IMR-90 (cell line): ENCODE results near the gene SCLY. TPM values are rescaled to one million over a fixed set of nuclear protein-coding genes. Genes with fewer than 3 reads are reported as not detected.

Experiments
- ATAC-seq: fragments of 200-7000 bp; cut with Tn5 transposase; 2 replicates; pipeline ENCODE4 v1.9.1; 2020; ENCODE audit warnings: low read depth, mild to moderate bottlenecking, moderate library complexity
- BruUV-seq: library from RNA; stranded (reverse); fragments of 400-500 nt; replicated peaks from 2 replicates; lab custom pipeline; 2021; lab: Mats Ljungman, UMichigan
- CTCF ChIA-PET: fragments of 300-600 bp; formaldehyde crosslinking; extraction: SDS; loops from one replicate; lab custom pipeline; 2021; ENCODE audit warnings: antibody characterized with exemption; lab: Yijun Ruan, JAX
- POLR2A ChIA-PET: fragments of 300-600 bp; sonication (Branson Sonifier 250); formaldehyde crosslinking; loops from one replicate; lab custom pipeline; 2022; ENCODE audit warnings: antibody characterized with exemption; ENCODE audit not compliant: unreplicated experiment; lab: Charles Lee
- DNase-seq: peaks from one replicate; pipeline ENCODE4 v3.0.0; 2013
- H2AFZ ChIP-seq: replicated peaks from 2 replicates; pipeline ENCODE3; 2013; ENCODE audit warnings: low read length, mild to moderate bottlenecking; ENCODE audit not compliant: poor library complexity
- H2AK5ac ChIP-seq: 2 replicates; pipeline ENCODE4 v1.6.1; 2013; ENCODE audit warnings: low read depth, low read length, inconsistent platforms
- H2AK9ac ChIP-seq: replicated peaks from 2 replicates; pipeline ENCODE3; 2013; ENCODE audit warnings: mild to moderate bottlenecking, low read depth, low read length, moderate library complexity; ENCODE audit not compliant: poor library complexity
- H2BK120ac ChIP-seq: 2 replicates; pipeline ENCODE4 v1.6.1; 2013; ENCODE audit warnings: low read depth, low read length, inconsistent platforms
- H2BK15ac ChIP-seq: 3 replicates; pipeline ENCODE4 v1.6.1; 2013; ENCODE audit warnings: low read depth, low read length, inconsistent platforms
- H2BK20ac ChIP-seq: 2 replicates; pipeline ENCODE4 v1.6.1; 2013; ENCODE audit warnings: low read depth, mild to moderate bottlenecking, inconsistent platforms, low read length, moderate library complexity
- H2BK5ac ChIP-seq: 2 replicates; pipeline ENCODE4 v1.6.1; 2013; ENCODE audit warnings: mild to moderate bottlenecking, low read depth, low read length, inconsistent platforms; ENCODE audit not compliant: poor library complexity, severe bottlenecking
- H3K14ac ChIP-seq: replicated peaks from 2 replicates; pipeline ENCODE4 v1.6.1; 2013; ENCODE audit warnings: low read depth, low read length, inconsistent platforms
- H3K18ac ChIP-seq: 2 replicates; pipeline ENCODE4 v1.6.1; 2013; ENCODE audit warnings: low read depth, low read length, control low read depth
- H3K23ac ChIP-seq: 2 replicates; pipeline ENCODE4 v1.6.1; 2013; ENCODE audit warnings: low read depth, low read length, inconsistent platforms
- H3K27ac ChIP-seq: 2 replicates; pipeline ENCODE4 v1.5.1; 2013; ENCODE audit warnings: mild to moderate bottlenecking, control low read depth, low read length; ENCODE audit not compliant: insufficient read depth
- H3K27me3 ChIP-seq: 2 replicates; pipeline ENCODE4 v1.6.1; 2013; ENCODE audit warnings: low read length; ENCODE audit not compliant: control insufficient read depth, insufficient read depth
- H3K36me3 ChIP-seq: 2 replicates; pipeline ENCODE4 v1.6.1; 2013; ENCODE audit warnings: low read length, mixed read lengths; ENCODE audit not compliant: control insufficient read depth, insufficient read depth
- H3K4ac ChIP-seq: 2 replicates; pipeline ENCODE4 v1.6.1; 2013; ENCODE audit warnings: low read depth, low read length, inconsistent platforms
- H3K4me1 ChIP-seq: 2 replicates; pipeline ENCODE4 v1.6.1; 2013; ENCODE audit warnings: low read length, mixed read lengths; ENCODE audit not compliant: control insufficient read depth, insufficient read depth
- H3K4me2 ChIP-seq: 2 replicates; pipeline ENCODE4 v1.6.1; 2013; ENCODE audit warnings: low read depth, mild to moderate bottlenecking, control low read depth, low read length, moderate library complexity
- H3K4me3 ChIP-seq: 2 replicates; pipeline ENCODE4 v1.5.1; 2013; ENCODE audit warnings: low read depth, mild to moderate bottlenecking, control low read depth, low read length, moderate library complexity; ENCODE audit not compliant: insufficient read depth
- H3K56ac ChIP-seq: 2 replicates; pipeline ENCODE4 v1.6.1; 2013; ENCODE audit warnings: low read length, inconsistent platforms; ENCODE audit not compliant: insufficient read depth; ENCODE audit errors: extremely low read depth
- H3K79me1 ChIP-seq, 2 experiments: 2 replicates each; pipeline ENCODE4 v1.6.1; 2013; ENCODE audit warnings: low read length in 2 of 2, inconsistent platforms in 1 of 2, low read depth in 1 of 2
- H3K9ac ChIP-seq: 2 replicates; pipeline ENCODE4 v1.6.1; 2013; ENCODE audit warnings: low read depth, low read length, control low read depth
- H3K9me1 ChIP-seq: 2 replicates; pipeline ENCODE4 v1.6.1; 2013; ENCODE audit warnings: low read length, inconsistent platforms; ENCODE audit not compliant: insufficient read depth
- H3K9me3 ChIP-seq: 2 replicates; pipeline ENCODE4 v1.6.1; 2013; ENCODE audit warnings: low read length; ENCODE audit not compliant: control insufficient read depth, insufficient read depth
- H4K20me1 ChIP-seq: 2 replicates; pipeline ENCODE4 v1.6.1; 2013; ENCODE audit warnings: low read length, inconsistent platforms; ENCODE audit not compliant: insufficient read depth
- H4K5ac ChIP-seq: 2 replicates; pipeline ENCODE4 v1.6.1; 2013; ENCODE audit warnings: mild to moderate bottlenecking, low read depth, low read length, control low read depth
- H4K8ac ChIP-seq, 2 experiments: 2 replicates each; pipeline ENCODE4 v1.6.1; 2013; ENCODE audit warnings: low read depth in 2 of 2, low read length in 2 of 2, control low read depth in 1 of 2, inconsistent platforms in 1 of 2
- H4K91ac ChIP-seq: 2 replicates; pipeline ENCODE4 v1.6.1; 2013; ENCODE audit warnings: low read depth, low read length, inconsistent platforms; ENCODE audit not compliant: insufficient read depth
- BHLHE40 ChIP-seq: fragments of 150-350 bp; IDR thresholded peaks from 2 replicates; pipeline ENCODE4 v1.6.1; 2016; ENCODE audit warnings: mild to moderate bottlenecking, low read depth, low read length
- CHD1 ChIP-seq: IDR thresholded peaks from 2 replicates; pipeline ENCODE4 v1.6.1; 2012; ENCODE audit warnings: low read depth, low read length, improper control_type of control experiment
- CTCF ChIP-seq: conservative IDR thresholded peaks from 2 replicates; pipeline ENCODE4 v1.5.1; 2012; ENCODE audit warnings: mild to moderate bottlenecking, low read depth, low read length, improper control_type of control experiment
- ELK1 ChIP-seq: fragments of 150-350 bp; IDR thresholded peaks from 2 replicates; pipeline ENCODE4 v1.6.1; 2016; ENCODE audit warnings: low read depth, mild to moderate bottlenecking, low read length, moderate library complexity, borderline replicate concordance
- MAFK ChIP-seq: IDR thresholded peaks from 2 replicates; pipeline ENCODE4 v1.6.1; 2012; ENCODE audit warnings: low read depth, low read length, improper control_type of control experiment
- MAZ ChIP-seq: IDR thresholded peaks from 2 replicates; pipeline ENCODE4 v1.6.1; 2012; ENCODE audit warnings: low read depth, mild to moderate bottlenecking, low read length, improper control_type of control experiment, moderate library complexity, borderline replicate concordance
- MXI1 ChIP-seq: IDR thresholded peaks from 2 replicates; pipeline ENCODE4 v1.6.1; 2012; ENCODE audit warnings: low read depth, mild to moderate bottlenecking, low read length, moderate library complexity, borderline replicate concordance
- POLR2A ChIP-seq: IDR thresholded peaks from 2 replicates; pipeline ENCODE4 v1.6.1; 2012; ENCODE audit warnings: mild to moderate bottlenecking, low read depth, low read length
- RCOR1 ChIP-seq: IDR thresholded peaks from 2 replicates; pipeline ENCODE4 v1.6.1; 2012; ENCODE audit warnings: mild to moderate bottlenecking, low read length, improper control_type of control experiment; ENCODE audit not compliant: insufficient replicate concordance
- RFX5 ChIP-seq: IDR thresholded peaks from 2 replicates; pipeline ENCODE4 v1.8.0; 2012; ENCODE audit warnings: low read depth, mild to moderate bottlenecking, low read length, moderate library complexity
- SMC3 ChIP-seq: fragments of 150-350 bp; IDR thresholded peaks from 2 replicates; pipeline ENCODE4 v1.6.1; 2016; ENCODE audit warnings: low read depth, mild to moderate bottlenecking, antibody characterized with exemption, low read length, moderate library complexity
- USF2 ChIP-seq: fragments of 150-350 bp; IDR thresholded peaks from 2 replicates; pipeline ENCODE4 v1.6.1; 2017; ENCODE audit warnings: mild to moderate bottlenecking, antibody characterized with exemption, low read length, low read depth
- WGBS, 2 experiments: methylation state at CpG; one replicate each; pipeline versions ENCODE4 v1.1.5 to v1.1.7; 2013; ENCODE audit warnings: missing lambda C conversion rate in 2 of 2; ENCODE audit not compliant: insufficient read length in 1 of 2; ENCODE audit errors: extremely low coverage in 2 of 2; 5-methylcytosine and 5-hydroxymethylcytosine counted together
- dilution Hi-C: fragments of 300-500 bp; cut with HindIII; formaldehyde crosslinking; loops from one replicate; pipeline ENCODE4 v1.14.3; 2018; ENCODE audit warnings: low sequenced_read_pairs; ENCODE audit not compliant: unreplicated experiment
- in situ Hi-C: fragments of 300-500 bp; cut with MboI; formaldehyde crosslinking; loops from 3 replicates; pipeline ENCODE4 v1.14.3; 2019; ENCODE audit warnings: low sequenced_read_pairs, inconsistent platforms, mixed read lengths
- intact Hi-C: fragments of 100-400 bp; cut with micrococcal nuclease; formaldehyde crosslinking; loops from 2 replicates; pipeline ENCODE4 v1.10.0; 2022
- polyA plus RNA-seq, 3 experiments: library from polyadenylated mRNA; depleted of rRNA; stranded (reverse); fragments of >200 nt; gene quantifications; 2 replicates each; pipeline ENCODE4 v1.2.3, GENCODE V29; 2012; ENCODE audit warnings: low replicate concordance in 1 of 3
- total RNA-seq: library from RNA; depleted of rRNA; stranded (reverse); fragments of >200 nt; gene quantifications from 2 replicates; pipeline ENCODE4 v1.2.3, GENCODE V29; 2012

Gene SCLY
- total and polyA plus RNA-seq, 2 of the 4 experiments (the other 2 are of a cell fraction): 8.6 to 10.5 TPM

- H3K56ac ChIP-seq: no peak within 1 kb of the TSS
- no peak within 1 kb of the TSS for H3K18ac ChIP-seq
- no peak within 1 kb of the TSS for H4K8ac ChIP-seq
- ChIA-PET POLR2A (interaction anchor here (0.6 kb wide), 1 partner anchor 10 kb away, joined by 3 read pairs; no protein-coding TSS in a partner anchor), CTCF (no interaction called here)
- intact Hi-C loops (no loop called here), dilution Hi-C loops (no loop called here), in situ Hi-C loops (no loop called here)
- no peaks in the 10 kb centered on the region for H3K9me1 ChIP-seq
- no peak within 1 kb of the TSS for H3K23ac ChIP-seq
- H2AFZ ChIP-seq: no peak within 1 kb of the TSS
- no peak within 1 kb of the TSS for H3K4ac ChIP-seq
- BruUV-seq: no TSS peak
- no peaks in the 10 kb centered on the region for H3K4me1 ChIP-seq
- TF ChIP-seq RCOR1 (no peak), RFX5 (no peak), MXI1 (no peak), MAFK (no peak), SMC3 (no peak), USF2 (no peak), POLR2A (no peak), CHD1 (no peak), MAZ (no peak), BHLHE40 (no peak), CTCF (no peak), ELK1 (no peak)
- H3K9ac ChIP-seq: no peak within 1 kb of the TSS
- H3K27me3 ChIP-seq: no peaks in the 10 kb centered on the region; the same call in 1 of the 2 replicates
- H4K20me1 ChIP-seq: no peaks in the 10 kb centered on the region
- ATAC-seq (peak; percentile 15; the same call in 1 of the 2 replicates), DNase-seq (no peak)
- H3K36me3 ChIP-seq: no peaks in the 10 kb centered on the region
- H4K5ac ChIP-seq: no peak within 1 kb of the TSS
- H3K14ac ChIP-seq: no peak within 1 kb of the TSS
- no peak within 1 kb of the TSS for H3K4me2 ChIP-seq
- no peak within 1 kb of the TSS for H2BK5ac ChIP-seq
- no peak within 1 kb of the TSS for H2BK15ac ChIP-seq
- no peak within 1 kb of the TSS for H3K27ac ChIP-seq
- no peak within 1 kb of the TSS for H4K91ac ChIP-seq
- H2AK5ac ChIP-seq: no peak within 1 kb of the TSS
- no peak within 1 kb of the TSS for H2BK20ac ChIP-seq
- no peak within 1 kb of the TSS for H2AK9ac ChIP-seq
- no peaks in the 10 kb centered on the region for H3K79me1 ChIP-seq
- no peak within 1 kb of the TSS for H3K4me3 ChIP-seq
- no peak within 1 kb of the TSS for H2BK120ac ChIP-seq
- WGBS, 2 experiments: 94% methylated on average over 30 of the region's 38 CpGs; no CpG with 5 or more reads in 1 of the 2 experiments
- no peaks in the 10 kb centered on the region for H3K9me3 ChIP-seq
Observed at GRCh38 chr2:238100049-238100820, 39.4 kb downstream of the SCLY start, which contains the start of gene ESPNL. Gene ESPNL (plus strand): TSS chr2:238100340. CDS start chr2:238100420, 80 bp downstream.
